SIG-M5 treated with dmso at 0.1 percent for 504 hours (cell line): ENCODE results near the gene LHFPL2.
"Not testable (repeated sequence)": the region's sequence is repeated elsewhere in the genome, so short reads cannot be mapped to it uniquely, and the experiment has no call there.

ENCODE experiments used
- DNase-seq: peaks from one replicate; lab custom pipeline; 2025; ENCODE audit not compliant: unreplicated experiment; lab: John Stamatoyannopoulos, UW

Gene LHFPL2

DNA sequence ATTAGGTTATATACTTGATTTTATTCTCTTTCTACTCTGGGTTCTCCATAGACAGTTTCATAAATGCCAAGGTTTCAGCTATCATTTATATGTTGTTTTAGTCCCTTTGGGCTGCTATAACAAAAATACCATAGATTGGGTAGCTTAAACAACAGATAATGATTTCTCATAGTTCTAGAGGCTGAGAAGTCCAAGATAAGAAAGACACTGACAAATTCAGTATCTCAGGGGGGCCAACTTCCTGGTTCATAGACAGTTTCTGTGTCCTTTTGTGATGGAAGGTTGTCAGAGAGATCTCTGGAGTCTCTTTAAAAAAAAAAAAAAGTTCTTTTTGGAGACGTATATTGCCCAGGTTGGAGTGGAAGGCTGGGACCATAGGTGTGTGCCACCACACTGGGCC lies 174.8 kb downstream of the LHFPL2 start:
- DNase-seq = no peak

- no peak for DNase-seq
These were observed 176.0 kb downstream of the LHFPL2 start for GRCh38 chr5:78472469-78473106.

DNA sequence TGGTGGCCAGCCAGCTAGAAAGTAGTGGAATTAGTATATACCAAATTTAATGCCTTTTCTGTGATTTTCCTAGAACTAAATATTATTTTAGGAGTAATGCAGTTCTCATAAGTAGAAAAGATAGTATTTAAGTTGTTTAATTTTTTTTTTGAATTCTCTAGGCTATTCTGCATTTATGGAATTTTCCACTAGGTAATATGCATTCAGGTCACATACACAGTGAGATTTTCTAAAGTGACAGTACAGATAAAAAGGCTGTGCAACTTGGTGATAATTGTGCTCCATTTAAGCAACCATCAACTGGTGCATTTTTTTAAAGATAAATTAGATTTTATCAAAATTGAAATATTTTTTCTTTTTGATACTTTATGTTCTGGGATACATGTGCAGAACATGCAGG lies 176.7 kb downstream of the LHFPL2 start:
- no peak for DNase-seq

DNA sequence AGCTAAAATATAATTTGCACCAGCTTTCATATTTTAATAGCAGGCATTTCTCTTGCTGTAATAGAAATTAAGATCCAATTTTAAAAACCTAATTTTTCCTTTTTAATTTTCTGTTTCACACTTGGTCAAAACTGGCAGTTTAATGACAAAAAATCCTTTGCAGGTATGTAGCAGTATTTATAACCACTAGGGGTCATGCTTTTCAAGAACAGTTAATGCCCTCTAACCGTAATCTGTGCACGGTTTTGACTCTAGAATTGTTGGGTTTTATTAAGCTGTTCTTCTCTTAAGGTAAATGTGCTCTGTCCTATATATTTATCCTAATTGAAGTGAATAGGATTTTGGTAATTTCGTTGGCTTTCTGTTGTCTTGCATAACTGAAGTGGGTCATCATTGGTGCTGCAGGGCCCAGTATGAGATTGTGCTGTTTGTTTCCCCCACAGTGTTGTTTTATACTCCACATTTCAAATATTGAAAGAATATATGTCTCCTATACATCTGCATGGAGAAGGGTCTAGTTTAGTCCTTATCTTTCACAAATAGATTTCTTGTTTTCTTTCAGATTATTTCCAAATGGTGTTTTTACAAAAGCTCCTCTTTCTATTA lies 180.7 kb downstream of the LHFPL2 start:
- DNase-seq = peak; percentile 48

GRCh38 chr5:78467140-78467539 lies 181.4 kb downstream of the LHFPL2 start:
- no peak for DNase-seq

GRCh38 chr5:78458843-78459242 lies 189.7 kb downstream of the LHFPL2 start:
- no peak for DNase-seq

- DNase-seq = not testable (repeated sequence)
These were observed 191.1 kb downstream of the LHFPL2 start for GRCh38 chr5:78457507-78457906.

GRCh38 chr5:78449103-78449502 lies 199.5 kb downstream of the LHFPL2 start:
- no peak for DNase-seq

- no peak for DNase-seq
These were observed 200.7 kb downstream of the LHFPL2 start for GRCh38 chr5:78447775-78448424.
